ENCODE measurements around the gene ZDHHC14.

Gene ZDHHC14

DNA sequence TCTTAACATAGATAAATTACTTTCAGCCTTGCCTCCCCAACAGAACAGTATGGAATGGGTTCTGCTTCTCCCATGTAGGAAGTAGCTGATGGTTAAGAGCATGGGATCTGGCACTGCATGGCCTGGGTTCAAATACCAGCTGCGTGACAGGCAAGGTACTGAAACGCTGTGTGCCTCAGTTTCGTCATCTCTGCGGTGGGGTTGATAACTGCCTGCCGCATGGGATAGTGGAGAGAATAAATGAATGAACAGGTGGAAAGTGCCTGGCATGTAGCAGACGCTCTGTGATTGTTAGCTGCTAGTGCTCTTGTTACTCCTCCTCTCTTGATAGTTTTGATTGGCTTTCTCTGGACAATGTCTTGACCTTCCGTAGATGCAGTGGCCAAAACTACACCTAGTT lies 213.3 kb downstream of the ZDHHC14 start:
- no peak overlapping the region for H3K4me3 ChIP-seq (replicated peaks; ENCODE audit: low read depth, low read length)
- TF ChIP-seq, protein P1, sequence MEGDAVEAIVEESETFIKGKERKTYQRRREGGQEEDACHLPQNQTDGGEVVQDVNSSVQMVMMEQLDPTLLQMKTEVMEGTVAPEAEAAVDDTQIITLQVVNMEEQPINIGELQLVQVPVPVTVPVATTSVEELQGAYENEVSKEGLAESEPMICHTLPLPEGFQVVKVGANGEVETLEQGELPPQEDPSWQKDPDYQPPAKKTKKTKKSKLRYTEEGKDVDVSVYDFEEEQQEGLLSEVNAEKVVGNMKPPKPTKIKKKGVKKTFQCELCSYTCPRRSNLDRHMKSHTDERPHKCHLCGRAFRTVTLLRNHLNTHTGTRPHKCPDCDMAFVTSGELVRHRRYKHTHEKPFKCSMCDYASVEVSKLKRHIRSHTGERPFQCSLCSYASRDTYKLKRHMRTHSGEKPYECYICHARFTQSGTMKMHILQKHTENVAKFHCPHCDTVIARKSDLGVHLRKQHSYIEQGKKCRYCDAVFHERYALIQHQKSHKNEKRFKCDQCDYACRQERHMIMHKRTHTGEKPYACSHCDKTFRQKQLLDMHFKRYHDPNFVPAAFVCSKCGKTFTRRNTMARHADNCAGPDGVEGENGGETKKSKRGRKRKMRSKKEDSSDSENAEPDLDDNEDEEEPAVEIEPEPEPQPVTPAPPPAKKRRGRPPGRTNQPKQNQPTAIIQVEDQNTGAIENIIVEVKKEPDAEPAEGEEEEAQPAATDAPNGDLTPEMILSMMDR (IDR thresholded peaks at IDR 0.05; ENCODE audit: low read depth, low read length, missing control alignments): no peak
- DNase-seq (ENCODE audit: extremely low read depth, low read depth): no peak

DNA sequence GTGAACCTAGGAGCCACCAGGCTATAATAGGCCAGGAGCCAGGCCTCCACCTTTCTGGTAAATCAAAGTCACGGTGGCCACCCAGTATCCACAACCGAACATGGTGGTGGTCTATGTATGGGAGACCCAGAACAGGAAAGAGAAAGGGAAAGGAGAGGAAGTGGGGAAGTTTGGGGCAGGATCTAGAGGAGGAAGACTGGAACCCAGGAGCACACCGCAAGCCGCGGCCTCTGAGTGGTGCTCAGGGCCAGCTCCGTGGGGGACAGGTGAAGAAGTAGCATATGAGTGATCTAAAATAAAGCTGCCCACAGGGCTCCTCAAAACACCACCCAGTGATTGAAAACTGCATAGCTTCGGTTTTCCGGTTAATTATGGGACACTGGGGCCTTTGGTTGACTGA lies 214.8 kb downstream of the ZDHHC14 start:
- no peak for DNase-seq (ENCODE audit: extremely low read depth, low read depth)
- TF ChIP-seq, protein P1 (IDR thresholded peaks at IDR 0.05; ENCODE audit: low read depth, low read length, missing control alignments): no peak
- H3K4me3 ChIP-seq (replicated peaks; ENCODE audit: low read depth, low read length): no peak overlapping the region

DNA sequence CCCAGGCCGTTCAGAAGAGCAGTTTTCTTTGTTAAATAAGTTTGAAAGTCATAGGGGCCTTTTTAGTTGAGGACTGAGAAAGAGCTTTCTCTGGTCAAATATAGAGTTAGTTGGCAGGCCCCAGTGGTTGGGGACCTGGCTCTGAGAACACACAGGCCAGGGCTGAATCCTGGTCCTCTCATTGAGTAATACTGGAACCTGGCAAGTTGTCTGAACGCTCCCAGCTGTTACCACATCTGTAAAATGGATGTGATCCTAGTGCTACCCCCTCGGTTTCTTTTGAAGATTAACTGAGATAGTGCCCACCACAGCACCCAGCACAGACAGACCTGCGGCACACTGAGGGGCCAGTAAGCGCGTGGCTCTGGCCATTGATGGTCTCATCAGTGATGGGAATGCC lies 215.5 kb downstream of the ZDHHC14 start:
- no peak overlapping the region for H3K4me3 ChIP-seq (replicated peaks; ENCODE audit: low read depth, low read length)
- DNase-seq (ENCODE audit: extremely low read depth, low read depth): no peak
- TF ChIP-seq, protein P1 (IDR thresholded peaks at IDR 0.05; ENCODE audit: low read depth, low read length, missing control alignments): no peak

DNA sequence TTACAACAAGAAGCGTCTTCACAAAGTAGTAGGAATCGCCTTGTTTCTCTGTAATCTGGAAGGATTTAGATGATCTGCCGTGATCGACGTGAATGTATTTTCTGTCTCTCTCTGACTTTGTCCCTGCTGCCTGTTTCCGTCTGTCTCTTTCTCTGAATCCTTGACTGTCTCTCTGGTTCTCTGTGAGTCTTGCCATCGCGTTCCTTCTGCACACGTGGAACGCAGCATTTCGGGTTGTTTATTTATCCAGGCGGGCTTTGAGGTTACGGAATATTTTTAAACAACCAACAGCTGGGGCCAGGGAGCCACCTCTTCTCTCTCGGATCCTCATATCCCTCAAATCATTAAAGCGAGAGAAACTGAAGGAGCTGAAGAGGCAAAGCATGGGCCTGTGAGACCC lies 215.9 kb downstream of the ZDHHC14 start:
- no peak overlapping the region for H3K4me3 ChIP-seq (replicated peaks; ENCODE audit: low read depth, low read length)
- no peak for DNase-seq (ENCODE audit: extremely low read depth, low read depth)
- TF ChIP-seq, protein P1 (IDR thresholded peaks at IDR 0.05; ENCODE audit: low read depth, low read length, missing control alignments): no peak

DNA sequence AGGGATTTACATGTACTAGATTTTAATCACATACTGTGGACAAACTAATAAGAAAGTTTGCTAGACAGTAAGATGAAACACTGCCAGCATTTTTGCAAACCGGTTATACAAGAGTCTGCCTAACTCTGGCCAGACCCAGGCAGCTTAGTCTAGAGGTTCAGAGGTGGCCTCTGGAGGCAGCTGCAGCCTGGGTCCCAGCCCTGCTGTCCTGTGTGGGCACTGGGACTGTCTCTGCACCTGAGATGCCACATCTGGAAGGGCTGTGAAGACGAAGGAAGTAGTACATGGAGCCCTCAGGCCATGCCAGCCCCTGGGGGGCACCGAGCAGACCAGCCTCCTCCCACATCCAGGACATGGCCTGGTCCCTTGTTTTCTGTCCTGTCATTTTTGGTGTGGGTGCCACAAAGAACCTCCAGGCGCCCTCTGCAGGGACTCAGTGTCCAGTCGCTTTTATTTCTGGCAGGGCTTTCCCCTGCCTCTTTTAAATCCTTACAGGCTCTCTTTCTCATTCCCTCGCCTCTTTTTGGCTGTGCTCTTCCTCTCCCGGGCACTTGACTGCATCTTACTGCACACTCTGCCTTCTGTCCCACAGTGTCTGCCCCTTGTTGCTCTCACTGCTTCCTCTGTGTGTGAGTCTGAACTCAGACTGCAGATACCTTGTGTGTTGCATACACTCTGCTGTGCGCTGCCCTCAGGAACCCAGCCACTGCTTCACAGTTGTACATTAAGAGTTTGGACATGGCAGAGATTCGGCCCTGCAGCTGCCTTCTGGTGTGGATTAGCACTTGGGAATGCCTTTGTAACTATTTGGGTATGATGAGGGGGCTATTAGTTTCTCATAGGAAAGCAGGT lies 216.7 kb downstream of the ZDHHC14 start:
- TF ChIP-seq, protein P1 (IDR thresholded peaks at IDR 0.05; ENCODE audit: low read depth, low read length, missing control alignments): peak; percentile 56
- no peak overlapping the region for H3K4me3 ChIP-seq (replicated peaks; ENCODE audit: low read depth, low read length)
- DNase-seq (ENCODE audit: extremely low read depth, low read depth): no peak

DNA sequence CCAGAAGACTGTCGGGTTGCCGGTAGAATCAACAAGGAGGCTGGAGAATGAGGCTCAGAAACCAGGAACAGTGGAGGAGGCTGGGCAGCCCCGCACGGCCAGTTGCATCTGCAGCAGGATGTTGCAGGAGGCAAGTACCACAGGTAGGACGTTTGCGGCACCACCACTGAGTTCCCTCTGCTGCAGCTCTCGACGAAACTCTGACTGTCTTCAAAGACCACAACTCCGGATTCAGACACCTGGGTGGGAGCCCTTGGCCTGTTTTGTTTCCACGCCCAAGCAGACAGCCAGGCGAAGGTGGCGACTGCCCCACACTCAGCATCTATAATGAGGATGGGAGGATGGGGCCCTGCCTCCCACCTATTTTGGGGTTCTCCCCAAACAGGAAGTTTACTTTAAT lies 218.2 kb downstream of the ZDHHC14 start:
- TF ChIP-seq, protein P1 (IDR thresholded peaks at IDR 0.05; ENCODE audit: low read depth, low read length, missing control alignments): no peak
- H3K4me3 ChIP-seq (replicated peaks; ENCODE audit: low read depth, low read length): no peak overlapping the region
- no peak for DNase-seq (ENCODE audit: extremely low read depth, low read depth)

Data from HFF-Myc (cell line).